ENCODE results near the gene SPEF2. TPM values are rescaled to one million over a fixed set of nuclear protein-coding genes. Genes with fewer than 3 reads are reported as not detected.
A peak's percentile ranks its signal among the peaks of the same experiment; 100 is the strongest.

Gene SPEF2
- total RNA-seq, 2 experiments from 2014 or later, result 5.1 to 6.4 TPM

DNA sequence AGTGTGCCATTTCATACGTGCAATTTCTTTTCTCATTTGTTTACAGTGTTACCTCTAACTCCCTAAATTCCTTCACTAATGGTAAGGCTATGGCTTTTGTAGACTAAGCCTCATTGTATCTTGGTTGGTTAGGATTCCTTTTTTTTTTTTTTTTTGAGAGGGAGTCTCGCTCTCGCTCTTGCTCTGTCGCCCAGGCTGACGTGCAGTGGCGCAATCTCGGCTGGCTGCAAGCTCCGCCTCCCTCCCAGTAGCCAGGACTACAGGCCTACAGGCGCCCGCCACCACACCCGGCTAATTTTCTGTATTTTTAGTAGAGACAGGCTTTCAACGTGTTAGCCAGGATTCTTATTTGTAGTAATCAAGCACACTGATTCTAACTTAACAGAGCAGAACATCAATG is 57.7 kb downstream of the SPEF2 start:
- CTCF ChIA-PET, result no interaction called here

DNA sequence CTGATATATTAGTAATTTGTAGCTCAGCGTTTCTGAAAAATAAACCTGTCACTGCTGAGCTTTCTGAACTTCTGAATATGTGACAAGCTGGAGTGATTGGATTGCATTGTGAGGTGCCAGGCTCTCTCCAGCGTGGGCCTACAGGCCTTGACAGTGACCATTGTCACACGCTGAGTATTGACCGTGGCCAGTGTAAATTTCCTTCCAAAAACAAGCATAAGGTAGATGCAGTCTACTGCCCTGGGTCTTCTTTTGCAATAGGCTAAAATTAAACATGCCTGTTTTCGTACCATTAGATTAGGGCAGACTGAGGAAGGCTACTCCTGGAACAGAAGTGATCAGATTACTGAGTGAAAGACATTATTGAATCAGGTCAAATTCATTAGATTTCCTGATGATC is 60.2 kb downstream of the SPEF2 start:
- H3K36me3 Mint-ChIP-seq (ENCODE audit: low read depth), result peaks cover 2% of the 10 kb centered on the region
- ATAC-seq, result no peak
- no peaks in the 10 kb centered on the region for H3K27me3 Mint-ChIP-seq (ENCODE audit: low read depth)
- peaks cover 37% of the 10 kb centered on the region for H3K4me1 Mint-ChIP-seq (ENCODE audit: low read depth)
- DNase-seq, result no peak
- H3K4me3 Mint-ChIP-seq, result no peak overlapping the region
- H3K9me3 Mint-ChIP-seq (ENCODE audit: insufficient read depth), result peaks cover 3% of the 10 kb centered on the region
- H3K27ac Mint-ChIP-seq, result no peak overlapping the region
- CTCF ChIA-PET, result interaction anchor here (1.4 kb wide), 1 partner anchor 19 kb away, joined by 4 read pairs; no protein-coding TSS in a partner anchor
- POLR2A ChIA-PET, result interaction anchor here (0.6 kb wide), 1 partner anchor 121 kb away, joined by 3 read pairs; no protein-coding TSS in a partner anchor

More for the DNA sequence above, 57.7 kb downstream of the SPEF2 start:
- no peaks in the 10 kb centered on the region for H3K9me3 Mint-ChIP-seq (ENCODE audit: insufficient read depth)
- peaks cover 2% of the 10 kb centered on the region for H3K36me3 Mint-ChIP-seq (ENCODE audit: low read depth)
- no peaks in the 10 kb centered on the region for H3K27me3 Mint-ChIP-seq (ENCODE audit: low read depth)
- peaks cover 56% of the 10 kb centered on the region for H3K4me1 Mint-ChIP-seq (ENCODE audit: low read depth)
- DNase-seq (no peak), ATAC-seq (no peak)
- H3K4me3 Mint-ChIP-seq, result no peak overlapping the region
- no peak overlapping the region for H3K27ac Mint-ChIP-seq
- POLR2A ChIA-PET, result no interaction called here

DNA sequence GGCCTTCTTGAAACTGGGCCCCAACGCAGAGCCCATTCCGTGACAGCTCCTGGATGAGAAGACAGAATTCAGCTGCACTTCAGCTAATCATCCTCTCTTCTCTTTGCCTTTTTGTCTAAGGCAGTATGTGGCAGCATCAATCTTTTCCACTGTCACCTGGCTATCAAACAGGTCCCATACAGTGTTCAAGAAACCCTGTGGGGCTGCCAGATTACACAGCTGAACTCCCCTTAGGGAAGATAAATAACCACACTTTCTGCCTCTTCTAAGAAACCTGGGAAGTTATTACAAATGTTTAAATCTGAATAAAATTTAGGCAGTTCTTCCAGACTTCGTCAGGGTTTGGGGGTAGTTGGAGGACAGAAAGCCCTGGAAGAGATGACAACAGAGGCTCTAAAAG is 61.0 kb downstream of the SPEF2 start:
- ChIA-PET CTCF (interaction anchor here (1.4 kb wide), 1 partner anchor 20 kb away, joined by 4 read pairs; no protein-coding TSS in a partner anchor), POLR2A (no interaction called here)
- no peak for ATAC-seq
- H3K27ac Mint-ChIP-seq, result no peak overlapping the region
- no peak overlapping the region for H3K4me3 Mint-ChIP-seq
- H3K36me3 Mint-ChIP-seq (ENCODE audit: low read depth), result peaks cover 2% of the 10 kb centered on the region
- no peaks in the 10 kb centered on the region for H3K27me3 Mint-ChIP-seq (ENCODE audit: low read depth)
- H3K9me3 Mint-ChIP-seq (ENCODE audit: insufficient read depth), result peaks cover 3% of the 10 kb centered on the region
- DNase-seq, result no peak
- H3K4me1 Mint-ChIP-seq (ENCODE audit: low read depth), result peaks cover 29% of the 10 kb centered on the region

DNA sequence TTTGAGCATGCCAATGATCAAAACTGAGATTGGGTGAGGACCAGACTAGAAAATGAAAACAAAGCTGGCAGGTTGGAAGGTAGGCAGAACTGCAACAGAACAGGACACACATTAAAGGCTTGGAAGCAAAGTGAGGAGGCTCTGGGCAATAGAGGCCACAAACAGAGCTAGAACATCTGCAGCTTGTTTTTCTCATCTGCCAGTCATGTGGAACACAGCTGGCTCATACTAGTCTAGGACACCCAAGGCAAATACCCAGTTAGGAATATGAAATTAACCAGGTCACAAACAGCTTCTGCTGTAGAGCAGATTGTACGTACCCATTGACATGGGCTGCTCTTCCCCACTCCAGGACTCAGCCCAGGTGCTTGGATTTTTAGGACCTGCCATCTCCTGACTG is 61.7 kb downstream of the SPEF2 start:
- H3K9me3 Mint-ChIP-seq (ENCODE audit: insufficient read depth), result peaks cover 3% of the 10 kb centered on the region
- peaks cover 2% of the 10 kb centered on the region for H3K36me3 Mint-ChIP-seq (ENCODE audit: low read depth)
- peak overlapping the region; percentile 50 for H3K27ac Mint-ChIP-seq
- no peaks in the 10 kb centered on the region for H3K27me3 Mint-ChIP-seq (ENCODE audit: low read depth)
- H3K4me3 Mint-ChIP-seq, result no peak overlapping the region
- no peak for DNase-seq
- peaks cover 24% of the 10 kb centered on the region for H3K4me1 Mint-ChIP-seq (ENCODE audit: low read depth)
- ChIA-PET CTCF (interaction anchor here (1.1 kb wide), 1 partner anchor 28 kb away, joined by 5 read pairs; no protein-coding TSS in a partner anchor), POLR2A (no interaction called here)
- ATAC-seq, result peak; percentile 27

DNA sequence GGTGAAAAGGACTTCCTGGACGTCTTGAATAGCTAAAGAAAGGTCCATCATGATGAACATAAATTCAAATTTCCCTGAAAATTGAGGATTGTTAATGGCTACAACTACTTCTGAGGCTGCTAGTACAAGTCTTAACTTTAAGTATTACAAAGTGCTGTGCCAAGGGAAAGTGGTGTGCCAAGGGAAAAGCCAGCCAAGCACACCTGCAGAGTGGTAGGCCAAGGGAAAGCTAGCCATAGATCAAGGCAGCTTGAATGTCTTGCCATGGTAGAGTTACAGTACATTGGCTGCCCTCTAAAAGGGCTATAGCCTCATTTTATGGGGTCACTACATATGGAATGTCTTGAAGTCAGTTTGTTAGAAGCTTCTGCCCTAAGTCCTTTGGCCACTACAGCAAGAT is 64.2 kb downstream of the SPEF2 start:
- H3K27me3 Mint-ChIP-seq (ENCODE audit: low read depth), result no peaks in the 10 kb centered on the region
- DNase-seq (no peak), ATAC-seq (no peak)
- H3K4me3 Mint-ChIP-seq, result no peak overlapping the region
- peaks cover 3% of the 10 kb centered on the region for H3K9me3 Mint-ChIP-seq (ENCODE audit: insufficient read depth)
- POLR2A ChIA-PET, result no interaction called here
- CTCF ChIA-PET, result interaction anchor here (1.0 to 1.2 kb wide), 2 partner anchors 11 to 244 kb away, joined by 3 read pairs; no protein-coding TSS in a partner anchor
- H3K27ac Mint-ChIP-seq, result no peak overlapping the region
- peaks cover 16% of the 10 kb centered on the region for H3K4me1 Mint-ChIP-seq (ENCODE audit: low read depth)
- H3K36me3 Mint-ChIP-seq (ENCODE audit: low read depth), result no peaks in the 10 kb centered on the region

DNA sequence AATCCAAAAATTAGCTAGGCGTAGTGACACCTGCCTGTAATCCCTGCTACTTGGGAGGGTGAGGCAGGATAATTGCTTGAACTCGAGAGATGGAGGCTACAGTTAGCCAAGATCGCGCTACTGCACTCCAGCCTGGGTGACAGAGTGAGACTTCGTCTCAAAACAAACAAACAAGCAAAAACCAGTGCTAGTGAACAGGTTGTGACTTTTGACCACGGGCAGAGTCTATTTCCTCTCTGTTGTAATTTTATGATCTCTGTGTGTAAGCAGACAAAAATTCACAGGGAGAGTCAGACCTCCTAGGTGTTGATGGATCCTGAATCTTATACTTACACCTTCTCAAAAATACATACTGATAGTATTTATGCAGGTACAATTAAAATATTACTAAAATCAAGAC is 65.8 kb downstream of the SPEF2 start:
- ATAC-seq, result no peak
- POLR2A ChIA-PET, result no interaction called here
- no peak overlapping the region for H3K4me3 Mint-ChIP-seq
- H3K4me1 Mint-ChIP-seq (ENCODE audit: low read depth), result peaks cover 14% of the 10 kb centered on the region
- CTCF ChIA-PET, result no interaction called here
- no peaks in the 10 kb centered on the region for H3K36me3 Mint-ChIP-seq (ENCODE audit: low read depth)
- DNase-seq, result no peak
- no peak overlapping the region for H3K27ac Mint-ChIP-seq
- H3K9me3 Mint-ChIP-seq (ENCODE audit: insufficient read depth), result peaks cover 3% of the 10 kb centered on the region
- H3K27me3 Mint-ChIP-seq (ENCODE audit: low read depth), result no peaks in the 10 kb centered on the region

DNA sequence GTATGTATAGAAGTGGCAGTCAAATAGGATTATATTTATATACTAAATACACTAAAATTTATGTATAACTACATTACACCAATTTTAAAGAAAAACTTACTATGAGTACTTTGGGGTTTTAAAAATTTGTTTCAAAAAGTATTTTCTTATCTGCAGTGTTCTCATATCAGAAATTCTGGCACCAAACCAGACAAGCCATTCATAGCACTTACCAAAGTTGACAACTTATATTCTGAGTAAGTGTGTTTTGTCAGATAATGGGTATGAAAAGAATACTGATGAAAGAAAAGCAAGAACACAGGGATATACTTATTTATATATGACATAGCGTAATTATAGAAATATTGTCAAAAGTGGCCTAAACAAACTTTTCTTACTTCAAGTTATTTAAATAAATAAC is 67.5 kb downstream of the SPEF2 start:
- H3K9me3 Mint-ChIP-seq (ENCODE audit: insufficient read depth), result peaks cover 3% of the 10 kb centered on the region
- H3K36me3 Mint-ChIP-seq (ENCODE audit: low read depth), result no peaks in the 10 kb centered on the region
- CTCF ChIA-PET, result no interaction called here
- H3K27ac Mint-ChIP-seq, result no peak overlapping the region
- DNase-seq (no peak), ATAC-seq (no peak)
- no peaks in the 10 kb centered on the region for H3K27me3 Mint-ChIP-seq (ENCODE audit: low read depth)
- POLR2A ChIA-PET, result no interaction called here
- no peak overlapping the region for H3K4me3 Mint-ChIP-seq
- no peaks in the 10 kb centered on the region for H3K4me1 Mint-ChIP-seq (ENCODE audit: low read depth)

DNA sequence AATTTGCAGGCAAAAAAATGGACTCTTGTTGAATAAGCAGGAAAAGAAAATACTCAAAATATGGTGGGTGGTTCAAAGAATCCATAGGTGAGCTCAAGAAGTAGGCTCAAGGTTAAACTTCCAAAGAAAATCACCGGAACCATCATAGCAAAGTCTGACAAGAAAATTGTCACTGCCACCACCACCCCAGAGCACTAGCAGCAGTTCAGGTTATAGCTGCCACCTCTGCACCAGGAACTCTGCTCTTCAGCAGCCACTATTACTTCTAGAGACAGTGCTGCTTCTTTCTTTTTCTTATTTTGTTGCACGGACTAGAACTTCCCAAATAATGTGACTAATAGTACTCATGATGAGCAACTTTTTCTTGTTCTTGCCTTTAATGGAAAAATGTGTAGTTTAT is 70.3 kb downstream of the SPEF2 start:
- ChIA-PET CTCF (interaction anchor here (1.1 kb wide), 1 partner anchor 14 kb away, joined by 3 read pairs; no protein-coding TSS in a partner anchor), POLR2A (no interaction called here)
- ATAC-seq (no peak), DNase-seq (no peak)
- no peaks in the 10 kb centered on the region for H3K27me3 Mint-ChIP-seq (ENCODE audit: low read depth)
- no peak overlapping the region for H3K4me3 Mint-ChIP-seq
- peaks cover 3% of the 10 kb centered on the region for H3K36me3 Mint-ChIP-seq (ENCODE audit: low read depth)
- no peak overlapping the region for H3K27ac Mint-ChIP-seq
- no peaks in the 10 kb centered on the region for H3K9me3 Mint-ChIP-seq (ENCODE audit: insufficient read depth)
- no peaks in the 10 kb centered on the region for H3K4me1 Mint-ChIP-seq (ENCODE audit: low read depth)

DNA sequence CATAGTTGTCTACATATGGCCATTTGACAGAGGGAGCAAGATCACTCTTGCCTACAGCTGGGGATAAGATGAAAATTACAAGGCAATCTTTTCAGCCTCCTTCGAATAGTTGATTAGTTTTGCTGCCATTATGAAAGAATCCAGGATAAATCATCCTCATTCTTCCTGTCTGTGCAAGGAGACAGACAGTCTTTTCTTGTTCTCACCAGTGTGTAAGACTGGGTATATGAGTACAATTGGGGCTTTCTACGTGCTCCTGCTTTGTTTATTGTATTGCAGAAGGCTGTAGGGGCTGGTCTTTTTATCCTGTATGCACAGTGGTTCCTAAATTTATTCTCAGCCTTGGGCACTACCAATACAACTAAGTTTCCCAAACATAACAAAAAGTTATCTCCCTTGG is 76.8 kb downstream of the SPEF2 start:
- Mint-ChIP-seq H3K9me3 (ENCODE audit: insufficient read depth) (no peaks in the 10 kb centered on the region), H3K4me1 (ENCODE audit: low read depth) (no peaks in the 10 kb centered on the region), H3K36me3 (ENCODE audit: low read depth) (peaks cover 3% of the 10 kb centered on the region), H3K4me3 (no peak overlapping the region), H3K27me3 (ENCODE audit: low read depth) (no peaks in the 10 kb centered on the region), H3K27ac (no peak overlapping the region)
- DNase-seq (no peak), ATAC-seq (no peak)
- ChIA-PET POLR2A (no interaction called here), CTCF (no interaction called here)

DNA sequence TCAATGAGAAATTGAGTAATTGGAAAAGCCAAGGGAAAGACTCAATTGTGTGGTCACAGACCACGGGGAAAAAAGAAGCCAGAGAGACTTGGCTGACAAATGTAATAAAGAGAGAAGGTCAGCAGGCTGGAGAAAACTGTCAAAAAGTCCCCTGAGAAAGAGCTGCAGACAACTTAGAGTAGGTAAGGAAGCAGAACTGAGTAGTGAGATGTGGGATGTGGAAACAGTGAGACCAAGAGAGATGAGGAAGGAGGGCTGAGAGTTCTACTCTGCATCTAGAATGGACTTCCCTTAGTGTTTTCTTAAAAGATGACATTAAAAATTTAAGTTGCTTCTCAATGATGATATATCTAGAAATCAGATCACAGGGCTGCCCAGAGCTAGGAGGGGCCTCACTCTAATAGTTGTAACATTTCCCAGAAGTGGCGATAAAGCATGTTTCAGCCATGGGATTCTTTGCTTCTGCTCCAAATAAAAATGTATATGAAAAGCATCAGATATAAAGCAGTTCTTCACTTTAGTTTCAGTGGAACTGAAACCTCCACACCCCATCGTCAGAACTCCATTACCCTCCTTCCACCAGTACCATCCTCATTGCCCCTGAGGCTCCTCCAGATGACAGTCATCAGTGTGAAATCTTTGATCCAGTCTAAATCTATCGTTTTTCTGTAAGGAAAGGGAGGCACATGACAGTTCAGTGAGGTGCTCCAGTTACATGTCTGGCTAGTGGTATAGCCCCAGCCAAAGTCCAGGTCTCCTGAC is 80.6 kb downstream of the SPEF2 start:
- POLR2A ChIA-PET, result no interaction called here
- ATAC-seq (no peak), DNase-seq (no peak)
- Mint-ChIP-seq H3K27ac (no peak overlapping the region), H3K4me1 (ENCODE audit: low read depth) (no peaks in the 10 kb centered on the region), H3K4me3 (no peak overlapping the region), H3K27me3 (ENCODE audit: low read depth) (no peaks in the 10 kb centered on the region), H3K9me3 (ENCODE audit: insufficient read depth) (no peaks in the 10 kb centered on the region), H3K36me3 (ENCODE audit: low read depth) (no peaks in the 10 kb centered on the region)
- CTCF ChIA-PET, result interaction anchor here (1.1 to 1.5 kb wide), 2 partner anchors 9 to 47 kb away, joined by 3 read pairs; no protein-coding TSS in a partner anchor

DNA sequence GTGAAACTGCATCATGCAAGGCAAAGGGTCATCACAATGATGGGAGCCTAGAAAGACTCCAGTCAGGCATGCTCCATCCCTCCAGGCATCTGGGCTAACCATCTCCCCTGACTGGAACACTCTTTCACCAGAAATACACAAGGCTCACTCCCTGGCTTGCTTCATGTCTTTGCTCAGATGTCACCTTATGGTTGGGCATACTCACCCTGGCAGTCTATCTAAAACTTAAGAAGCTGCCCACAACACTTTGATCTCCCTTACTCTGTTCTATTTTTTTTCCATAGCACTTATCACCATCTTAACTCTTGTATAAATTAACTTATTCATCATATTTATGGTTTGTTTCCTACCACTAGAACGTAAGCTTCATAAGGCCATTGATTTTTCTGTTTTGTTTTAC is 90.0 kb downstream of the SPEF2 start:
- DNase-seq (no peak), ATAC-seq (no peak)
- Mint-ChIP-seq H3K36me3 (ENCODE audit: low read depth) (no peaks in the 10 kb centered on the region), H3K27ac (no peak overlapping the region), H3K4me1 (ENCODE audit: low read depth) (no peaks in the 10 kb centered on the region), H3K27me3 (ENCODE audit: low read depth) (no peaks in the 10 kb centered on the region), H3K4me3 (no peak overlapping the region), H3K9me3 (ENCODE audit: insufficient read depth) (no peaks in the 10 kb centered on the region)
- ChIA-PET POLR2A (no interaction called here), CTCF (interaction anchor here (1.4 to 1.5 kb wide), 2 partner anchors 10 to 219 kb away, joined by 3 to 6 read pairs; no protein-coding TSS in a partner anchor)

DNA sequence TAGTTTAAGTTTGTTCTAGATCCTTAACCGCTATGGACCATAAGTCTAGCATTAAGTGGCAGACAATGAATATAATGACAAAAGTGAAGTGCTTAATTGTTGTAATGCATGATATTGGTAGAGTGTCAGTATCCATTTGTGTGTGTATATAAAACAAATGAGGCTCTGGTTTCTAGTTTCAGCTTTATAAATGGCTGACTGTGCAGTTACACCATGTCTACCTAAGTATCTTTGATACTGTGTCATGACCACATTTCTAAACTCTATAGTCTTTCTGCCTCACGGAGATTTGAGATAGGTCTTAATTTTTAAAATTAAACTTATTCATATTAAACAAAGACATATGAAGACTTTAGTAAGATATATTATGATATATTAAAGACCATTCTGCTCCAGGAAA is 92.0 kb downstream of the SPEF2 start:
- H3K4me1 Mint-ChIP-seq (ENCODE audit: low read depth), result no peaks in the 10 kb centered on the region
- no peaks in the 10 kb centered on the region for H3K27me3 Mint-ChIP-seq (ENCODE audit: low read depth)
- H3K27ac Mint-ChIP-seq, result no peak overlapping the region
- no peaks in the 10 kb centered on the region for H3K9me3 Mint-ChIP-seq (ENCODE audit: insufficient read depth)
- CTCF ChIA-PET, result interaction anchor here (1.6 kb wide), 1 partner anchor 67 kb away, joined by 4 read pairs; no protein-coding TSS in a partner anchor
- DNase-seq, result no peak
- POLR2A ChIA-PET, result no interaction called here
- no peak for ATAC-seq
- H3K4me3 Mint-ChIP-seq, result no peak overlapping the region
- H3K36me3 Mint-ChIP-seq (ENCODE audit: low read depth), result no peaks in the 10 kb centered on the region

All from activated CD8-positive, alpha-beta T cell treated with anti-CD3 and anti-CD28 coated beads, Interleukin-2, amount 10 ng/mL, durations not matched to agents 7 days and 5 days (primary cell).